Measurements from ENCODE around the gene VAC14.

DNA sequence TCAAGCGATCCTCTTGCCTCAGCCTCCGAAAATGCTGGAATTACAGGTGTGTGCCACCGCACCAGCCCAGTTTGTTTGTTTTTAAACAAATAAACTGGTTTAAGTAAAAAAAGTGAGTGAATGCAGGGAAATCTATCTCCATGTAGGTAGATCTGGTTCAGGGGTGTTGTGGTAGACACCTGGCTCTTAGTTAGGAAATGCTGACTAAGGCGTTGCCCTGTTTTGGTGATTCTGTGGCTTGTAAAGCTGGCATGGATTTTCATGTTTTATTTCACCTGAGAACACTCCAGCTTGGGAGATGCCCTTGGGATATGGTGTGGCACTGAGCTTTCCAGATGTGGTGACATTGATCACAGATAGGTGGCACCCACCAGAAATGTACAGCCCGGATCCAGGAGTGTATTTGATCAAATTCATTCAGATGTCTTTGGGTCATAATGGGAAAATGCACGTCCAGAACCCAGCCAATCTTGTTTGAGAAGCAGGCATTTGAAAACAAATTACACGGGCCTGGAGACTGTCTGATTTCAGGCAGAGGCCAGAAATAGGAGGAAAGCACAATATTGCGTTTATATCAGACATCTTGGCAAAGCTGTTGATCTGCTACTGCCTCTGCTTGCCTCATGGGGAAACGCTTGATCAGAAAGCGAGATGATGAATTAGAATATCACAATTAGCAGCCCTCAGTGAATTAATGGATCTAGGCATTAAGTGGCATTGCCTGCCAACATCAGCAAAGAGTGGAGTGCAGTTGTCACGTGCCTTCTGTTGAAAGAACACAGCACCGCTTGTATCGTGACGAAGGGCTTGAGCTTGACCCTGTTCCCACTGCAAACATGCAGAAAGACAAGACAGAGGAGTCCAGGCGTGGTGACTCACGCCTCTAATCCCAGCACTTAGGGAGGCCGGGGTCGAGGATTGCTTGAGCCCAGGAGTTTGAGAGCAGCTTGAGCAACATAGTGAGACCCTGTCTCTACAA lies 161.9 kb downstream of the VAC14 start:
- TF ChIP-seq CTCF (IDR thresholded peaks at IDR 0.05; ENCODE audit: low read length) (no peak), EZH2 (IDR thresholded peaks at IDR 0.05; ENCODE audit: borderline replicate concordance, low read length) (no peak)

All from OCI-LY1 (cell line).